Measurements from ENCODE around the gene FBRSL1.

The FBRSL1 gene

GRCh38 chr12:132527883-132528264, 37.9 kb downstream of the FBRSL1 start:
- Histone ChIP-seq H3K27ac (replicated peaks) (no peak overlapping the region), H3K4me3 (replicated peaks; ENCODE audit: insufficient read depth, low read length) (no peak overlapping the region), H3K27me3 (ENCODE audit: insufficient read depth, poor library complexity, severe bottlenecking) (no peaks in the 10 kb centered on the region)
- no peak for DNase-seq (ENCODE audit: low read depth in 1 of 2, low spot score in 1 of 2)
- no peak for TF ChIP-seq POLR2AphosphoS5 (IDR thresholded peaks at IDR 0.05; ENCODE audit: low read depth)

GRCh38 chr12:132528564-132529106, 38.7 kb downstream of the FBRSL1 start:
- no peak overlapping the region for H3K27ac ChIP-seq (replicated peaks)
- DNase-seq (ENCODE audit: low read depth in 1 of 2, low spot score in 1 of 2): no peak
- H3K27me3 ChIP-seq (ENCODE audit: insufficient read depth, poor library complexity, severe bottlenecking): no peaks in the 10 kb centered on the region
- TF ChIP-seq SPI1 (IDR thresholded peaks at IDR 0.05; ENCODE audit: borderline replicate concordance, low read depth) (no peak), POLR2AphosphoS5 (IDR thresholded peaks at IDR 0.05; ENCODE audit: low read depth) (no peak), REST (IDR thresholded peaks at IDR 0.05; ENCODE audit: insufficient replicate concordance, low read depth) (no peak), CTCF (IDR thresholded peaks at IDR 0.05; ENCODE audit: insufficient read depth, low read length) (no peak), GABPA (IDR thresholded peaks at IDR 0.05; ENCODE audit: low read depth) (no peak)
- no peak overlapping the region for H3K4me3 ChIP-seq (replicated peaks; ENCODE audit: insufficient read depth, low read length)

- H3K4me3 ChIP-seq (replicated peaks; ENCODE audit: insufficient read depth, low read length): no peak overlapping the region
- H3K27ac ChIP-seq (replicated peaks): no peak overlapping the region
- TF ChIP-seq POLR2AphosphoS5 (IDR thresholded peaks at IDR 0.05; ENCODE audit: low read depth) (no peak), SPI1 (IDR thresholded peaks at IDR 0.05; ENCODE audit: borderline replicate concordance, low read depth) (no peak), CTCF (IDR thresholded peaks at IDR 0.05; ENCODE audit: insufficient read depth, low read length) (no peak), GABPA (IDR thresholded peaks at IDR 0.05; ENCODE audit: low read depth) (no peak), REST (IDR thresholded peaks at IDR 0.05; ENCODE audit: insufficient replicate concordance, low read depth) (no peak)
- no peak for DNase-seq (ENCODE audit: low read depth in 1 of 2, low spot score in 1 of 2)
- no peaks in the 10 kb centered on the region for H3K27me3 ChIP-seq (ENCODE audit: insufficient read depth, poor library complexity, severe bottlenecking)
Observed at GRCh38 chr12:132529156-132529839, 39.3 kb downstream of the FBRSL1 start.

GRCh38 chr12:132529906-132530305, 40.0 kb downstream of the FBRSL1 start:
- no peak for DNase-seq (ENCODE audit: low read depth in 1 of 2, low spot score in 1 of 2)
- TF ChIP-seq CTCF (IDR thresholded peaks at IDR 0.05; ENCODE audit: insufficient read depth, low read length) (no peak), GABPA (IDR thresholded peaks at IDR 0.05; ENCODE audit: low read depth) (no peak), REST (IDR thresholded peaks at IDR 0.05; ENCODE audit: insufficient replicate concordance, low read depth) (no peak), SPI1 (IDR thresholded peaks at IDR 0.05; ENCODE audit: borderline replicate concordance, low read depth) (no peak), POLR2AphosphoS5 (IDR thresholded peaks at IDR 0.05; ENCODE audit: low read depth) (no peak)
- Histone ChIP-seq H3K4me3 (replicated peaks; ENCODE audit: insufficient read depth, low read length) (no peak overlapping the region), H3K27ac (replicated peaks) (no peak overlapping the region), H3K27me3 (ENCODE audit: insufficient read depth, poor library complexity, severe bottlenecking) (no peaks in the 10 kb centered on the region)

All from HL-60 (cell line).